ENCODE results near the gene ANO1. TPM values are rescaled to one million over a fixed set of nuclear protein-coding genes. Genes with fewer than 3 reads are reported as not detected.

Gene ANO1
- total RNA-seq, 4 donors from 2014 or later: 2.3 to 9.2 (median 4.2) TPM

DNA sequence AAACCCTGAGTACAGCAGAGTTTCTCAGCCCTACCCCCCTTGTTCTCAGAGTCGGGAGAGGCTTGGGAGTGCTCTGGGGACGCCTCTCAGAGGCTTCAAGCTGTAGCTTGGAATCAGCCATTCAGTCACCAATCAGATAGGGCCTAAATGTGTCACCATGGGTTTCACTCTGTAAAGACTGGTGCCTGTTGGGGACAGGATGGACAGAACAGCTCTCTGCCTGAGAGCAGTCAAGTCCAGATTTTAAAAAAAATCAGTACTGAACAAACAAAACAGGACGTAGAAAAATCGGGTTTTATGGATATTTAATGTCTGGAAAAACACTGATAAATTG, 126.3 kb downstream of the ANO1 start:
- intact Hi-C loops (cut with DNase I; ENCODE audit: low total_unique reads): loop anchor here (10.0 kb wide), 1 partner anchor 200 kb away; no protein-coding TSS in a partner anchor
- H3K9me3 ChIP-seq: no peaks in the 10 kb centered on the region
- TF ChIP-seq POLR2A (IDR thresholded peaks at IDR 0.05): no peak
- TF ChIP-seq, protein P1, sequence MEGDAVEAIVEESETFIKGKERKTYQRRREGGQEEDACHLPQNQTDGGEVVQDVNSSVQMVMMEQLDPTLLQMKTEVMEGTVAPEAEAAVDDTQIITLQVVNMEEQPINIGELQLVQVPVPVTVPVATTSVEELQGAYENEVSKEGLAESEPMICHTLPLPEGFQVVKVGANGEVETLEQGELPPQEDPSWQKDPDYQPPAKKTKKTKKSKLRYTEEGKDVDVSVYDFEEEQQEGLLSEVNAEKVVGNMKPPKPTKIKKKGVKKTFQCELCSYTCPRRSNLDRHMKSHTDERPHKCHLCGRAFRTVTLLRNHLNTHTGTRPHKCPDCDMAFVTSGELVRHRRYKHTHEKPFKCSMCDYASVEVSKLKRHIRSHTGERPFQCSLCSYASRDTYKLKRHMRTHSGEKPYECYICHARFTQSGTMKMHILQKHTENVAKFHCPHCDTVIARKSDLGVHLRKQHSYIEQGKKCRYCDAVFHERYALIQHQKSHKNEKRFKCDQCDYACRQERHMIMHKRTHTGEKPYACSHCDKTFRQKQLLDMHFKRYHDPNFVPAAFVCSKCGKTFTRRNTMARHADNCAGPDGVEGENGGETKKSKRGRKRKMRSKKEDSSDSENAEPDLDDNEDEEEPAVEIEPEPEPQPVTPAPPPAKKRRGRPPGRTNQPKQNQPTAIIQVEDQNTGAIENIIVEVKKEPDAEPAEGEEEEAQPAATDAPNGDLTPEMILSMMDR (IDR thresholded peaks at IDR 0.05 in 4 of 5, conservative IDR thresholded peaks at IDR 0.05 in 1 of 5): no peak

DNA sequence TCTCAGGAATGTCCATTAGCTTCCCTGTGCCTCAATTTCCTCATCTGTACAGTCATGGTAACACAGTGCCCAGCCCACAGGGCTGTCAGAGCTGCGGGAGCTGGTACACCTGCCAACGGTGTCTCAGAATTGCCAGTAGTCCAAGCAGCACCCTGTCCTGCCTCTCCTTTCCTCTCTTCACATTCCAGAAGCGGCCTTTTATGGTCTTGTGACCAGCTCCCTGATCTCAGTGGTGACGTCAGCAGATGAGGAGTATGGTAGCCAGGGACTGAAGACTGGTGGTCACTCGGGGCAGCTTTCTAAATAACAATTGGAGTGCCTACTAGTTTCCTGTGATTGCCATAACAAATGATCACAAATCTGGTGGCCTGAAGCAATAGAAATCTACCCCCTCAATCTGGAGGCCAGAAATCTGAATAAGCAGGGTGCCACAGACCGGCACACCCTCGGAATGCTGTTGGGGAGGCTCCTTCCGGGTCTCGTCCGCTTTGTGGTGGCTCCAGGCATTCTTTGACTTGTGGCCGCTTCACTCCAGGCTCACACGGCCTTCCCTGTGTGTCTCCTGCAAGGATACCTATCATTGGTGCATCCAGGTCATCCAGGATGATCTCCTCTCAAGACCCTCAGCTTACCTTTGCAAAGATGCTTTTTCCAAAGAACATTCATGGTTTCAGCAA, 127.1 kb downstream of the ANO1 start:
- no peak overlapping the region for H3K4me3 ChIP-seq

More for the DNA sequence above, 126.3 kb downstream of the ANO1 start:
- H3K27ac ChIP-seq: peak overlapping the region; percentile 81 to 92 (median 91)
- ATAC-seq (no peak), DNase-seq (no peak)
- peaks cover 0 to 29% of the 10 kb centered on the region in 2 donors for H3K36me3 ChIP-seq
- H3K4me1 ChIP-seq: peaks cover 14 to 18% of the 10 kb centered on the region in 2 donors
- H3K4me3 ChIP-seq: peak overlapping the region; percentile 77 to 97 (median 92)
- in situ Hi-C loops (cut with MboI; ENCODE audit: low sequenced_read_pairs in 4 of 4): loop anchor here in 1 of 4 donors (10.0 kb wide), 1 partner anchor 520 kb away; no protein-coding TSS in a partner anchor
- no peaks in the 10 kb centered on the region for H3K27me3 ChIP-seq

DNA sequence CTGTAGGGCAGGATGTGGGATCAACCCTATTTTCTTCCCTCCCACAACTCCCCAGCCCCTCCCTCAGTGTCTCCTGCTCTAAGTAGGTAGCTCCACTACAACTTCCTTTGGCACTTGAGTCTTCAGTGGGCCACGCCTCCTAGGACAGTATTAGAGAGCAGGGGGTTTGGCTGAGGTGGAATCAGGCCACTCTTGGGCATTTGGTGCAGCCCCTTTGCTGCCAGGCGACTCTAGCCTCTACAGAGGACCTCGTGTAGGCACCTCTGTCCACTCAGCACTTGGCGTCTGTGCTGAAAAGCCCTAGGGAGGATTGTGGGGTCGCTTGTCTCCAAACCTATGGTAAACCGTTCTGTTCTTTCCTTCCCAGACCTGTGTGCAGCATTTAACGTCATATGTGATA, 127.6 kb downstream of the ANO1 start:
- ATAC-seq (no peak), DNase-seq (no peak)
- Histone ChIP-seq H3K4me3 (no peak overlapping the region), H3K36me3 (peaks cover 0 to 29% of the 10 kb centered on the region in 2 donors), H3K9me3 (no peaks in the 10 kb centered on the region), H3K4me1 (peaks cover 14 to 18% of the 10 kb centered on the region in 2 donors), H3K27ac (no peak overlapping the region), H3K27me3 (no peaks in the 10 kb centered on the region)
- intact Hi-C loops (cut with DNase I; ENCODE audit: low total_unique reads): loop anchor here (10.0 kb wide), 1 partner anchor 199 kb away; no protein-coding TSS in a partner anchor
- TF ChIP-seq POLR2A (IDR thresholded peaks at IDR 0.05): no peak
- TF ChIP-seq, protein P1 (IDR thresholded peaks at IDR 0.05 in 4 of 5, conservative IDR thresholded peaks at IDR 0.05 in 1 of 5): no peak
- in situ Hi-C loops (cut with MboI; ENCODE audit: low sequenced_read_pairs in 4 of 4): loop anchor here in 1 of 4 donors (10.0 kb wide), 1 partner anchor 521 kb away; no protein-coding TSS in a partner anchor

More for the DNA sequence above, 127.1 kb downstream of the ANO1 start:
- Histone ChIP-seq H3K9me3 (no peaks in the 10 kb centered on the region), H3K27me3 (no peaks in the 10 kb centered on the region), H3K36me3 (peaks cover 0 to 29% of the 10 kb centered on the region in 2 donors), H3K27ac (peak overlapping the region in 2 of 4 donors; percentile 81 to 90), H3K4me1 (peaks cover 14 to 18% of the 10 kb centered on the region in 2 donors)
- ATAC-seq (no peak), DNase-seq (no peak)
- TF ChIP-seq POLR2A (IDR thresholded peaks at IDR 0.05): no peak
- TF ChIP-seq, protein P1 (IDR thresholded peaks at IDR 0.05 in 4 of 5, conservative IDR thresholded peaks at IDR 0.05 in 1 of 5): no peak
- in situ Hi-C loops (cut with MboI; ENCODE audit: low sequenced_read_pairs in 4 of 4) (loop anchor here in 1 of 4 donors (10.0 kb wide), 1 partner anchor 520 kb away; no protein-coding TSS in a partner anchor), intact Hi-C loops (cut with DNase I; ENCODE audit: low total_unique reads) (loop anchor here (10.0 kb wide), 1 partner anchor 200 kb away; no protein-coding TSS in a partner anchor)

DNA sequence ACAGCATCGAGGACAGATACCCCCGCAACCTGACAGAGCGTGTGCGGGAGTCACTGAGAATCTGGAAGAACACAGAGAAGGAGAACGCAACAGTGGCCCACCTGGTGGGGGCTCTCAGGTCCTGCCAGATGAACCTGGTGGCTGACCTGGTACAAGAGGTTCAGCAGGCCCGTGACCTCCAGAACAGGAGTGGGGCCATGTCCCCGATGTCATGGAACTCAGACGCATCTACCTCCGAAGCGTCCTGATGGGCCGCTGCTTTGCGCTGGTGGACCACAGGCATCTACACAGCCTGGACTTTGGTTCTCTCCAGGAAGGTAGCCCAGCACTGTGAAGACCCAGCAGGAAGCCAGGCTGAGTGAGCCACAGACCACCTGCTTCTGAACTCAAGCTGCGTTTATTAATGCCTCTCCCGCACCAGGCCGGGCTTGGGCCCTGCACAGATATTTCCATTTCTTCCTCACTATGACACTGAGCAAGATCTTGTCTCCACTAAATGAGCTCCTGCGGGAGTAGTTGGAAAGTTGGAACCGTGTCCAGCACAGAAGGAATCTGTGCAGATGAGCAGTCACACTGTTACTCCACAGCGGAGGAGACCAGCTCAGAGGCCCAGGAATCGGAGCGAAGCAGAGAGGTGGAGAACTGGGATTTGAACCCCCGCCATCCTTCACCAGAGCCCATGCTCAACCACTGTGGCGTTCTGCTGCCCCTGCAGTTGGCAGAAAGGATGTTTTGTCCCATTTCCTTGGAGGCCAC, 128.3 kb downstream of the ANO1 start:
- no peak for ATAC-seq
- intact Hi-C loops (cut with DNase I; ENCODE audit: low total_unique reads) (loop anchor here (10.0 kb wide), 1 partner anchor 198 kb away; no protein-coding TSS in a partner anchor), in situ Hi-C loops (cut with MboI; ENCODE audit: low sequenced_read_pairs in 4 of 4) (loop anchor here in 1 of 4 donors (10.0 kb wide), 1 partner anchor 522 kb away; no protein-coding TSS in a partner anchor)

More for the DNA sequence above, 128.3 kb downstream of the ANO1 start:
- Histone ChIP-seq H3K27me3 (no peaks in the 10 kb centered on the region), H3K27ac (no peak overlapping the region), H3K4me3 (no peak overlapping the region), H3K4me1 (peaks cover 14 to 18% of the 10 kb centered on the region in 2 donors), H3K9me3 (no peaks in the 10 kb centered on the region), H3K36me3 (peaks cover 0 to 29% of the 10 kb centered on the region in 2 donors)
- no peak for DNase-seq
- TF ChIP-seq, protein P1 (IDR thresholded peaks at IDR 0.05 in 4 of 5, conservative IDR thresholded peaks at IDR 0.05 in 1 of 5): no peak
- no peak for TF ChIP-seq POLR2A (IDR thresholded peaks at IDR 0.05)
